UCSD-AML1 (cell line): ENCODE data around the gene USP40.
"Not testable (repeated sequence)": the region's sequence is repeated elsewhere in the genome, so short reads cannot be mapped to it uniquely, and the experiment has no call there.

ENCODE experiments used
- DNase-seq: peaks from one replicate; lab custom pipeline; 2025; ENCODE audit not compliant: unreplicated experiment; lab: John Stamatoyannopoulos, UW

USP40 gene, protein sequence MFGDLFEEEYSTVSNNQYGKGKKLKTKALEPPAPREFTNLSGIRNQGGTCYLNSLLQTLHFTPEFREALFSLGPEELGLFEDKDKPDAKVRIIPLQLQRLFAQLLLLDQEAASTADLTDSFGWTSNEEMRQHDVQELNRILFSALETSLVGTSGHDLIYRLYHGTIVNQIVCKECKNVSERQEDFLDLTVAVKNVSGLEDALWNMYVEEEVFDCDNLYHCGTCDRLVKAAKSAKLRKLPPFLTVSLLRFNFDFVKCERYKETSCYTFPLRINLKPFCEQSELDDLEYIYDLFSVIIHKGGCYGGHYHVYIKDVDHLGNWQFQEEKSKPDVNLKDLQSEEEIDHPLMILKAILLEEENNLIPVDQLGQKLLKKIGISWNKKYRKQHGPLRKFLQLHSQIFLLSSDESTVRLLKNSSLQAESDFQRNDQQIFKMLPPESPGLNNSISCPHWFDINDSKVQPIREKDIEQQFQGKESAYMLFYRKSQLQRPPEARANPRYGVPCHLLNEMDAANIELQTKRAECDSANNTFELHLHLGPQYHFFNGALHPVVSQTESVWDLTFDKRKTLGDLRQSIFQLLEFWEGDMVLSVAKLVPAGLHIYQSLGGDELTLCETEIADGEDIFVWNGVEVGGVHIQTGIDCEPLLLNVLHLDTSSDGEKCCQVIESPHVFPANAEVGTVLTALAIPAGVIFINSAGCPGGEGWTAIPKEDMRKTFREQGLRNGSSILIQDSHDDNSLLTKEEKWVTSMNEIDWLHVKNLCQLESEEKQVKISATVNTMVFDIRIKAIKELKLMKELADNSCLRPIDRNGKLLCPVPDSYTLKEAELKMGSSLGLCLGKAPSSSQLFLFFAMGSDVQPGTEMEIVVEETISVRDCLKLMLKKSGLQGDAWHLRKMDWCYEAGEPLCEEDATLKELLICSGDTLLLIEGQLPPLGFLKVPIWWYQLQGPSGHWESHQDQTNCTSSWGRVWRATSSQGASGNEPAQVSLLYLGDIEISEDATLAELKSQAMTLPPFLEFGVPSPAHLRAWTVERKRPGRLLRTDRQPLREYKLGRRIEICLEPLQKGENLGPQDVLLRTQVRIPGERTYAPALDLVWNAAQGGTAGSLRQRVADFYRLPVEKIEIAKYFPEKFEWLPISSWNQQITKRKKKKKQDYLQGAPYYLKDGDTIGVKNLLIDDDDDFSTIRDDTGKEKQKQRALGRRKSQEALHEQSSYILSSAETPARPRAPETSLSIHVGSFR

DNA sequence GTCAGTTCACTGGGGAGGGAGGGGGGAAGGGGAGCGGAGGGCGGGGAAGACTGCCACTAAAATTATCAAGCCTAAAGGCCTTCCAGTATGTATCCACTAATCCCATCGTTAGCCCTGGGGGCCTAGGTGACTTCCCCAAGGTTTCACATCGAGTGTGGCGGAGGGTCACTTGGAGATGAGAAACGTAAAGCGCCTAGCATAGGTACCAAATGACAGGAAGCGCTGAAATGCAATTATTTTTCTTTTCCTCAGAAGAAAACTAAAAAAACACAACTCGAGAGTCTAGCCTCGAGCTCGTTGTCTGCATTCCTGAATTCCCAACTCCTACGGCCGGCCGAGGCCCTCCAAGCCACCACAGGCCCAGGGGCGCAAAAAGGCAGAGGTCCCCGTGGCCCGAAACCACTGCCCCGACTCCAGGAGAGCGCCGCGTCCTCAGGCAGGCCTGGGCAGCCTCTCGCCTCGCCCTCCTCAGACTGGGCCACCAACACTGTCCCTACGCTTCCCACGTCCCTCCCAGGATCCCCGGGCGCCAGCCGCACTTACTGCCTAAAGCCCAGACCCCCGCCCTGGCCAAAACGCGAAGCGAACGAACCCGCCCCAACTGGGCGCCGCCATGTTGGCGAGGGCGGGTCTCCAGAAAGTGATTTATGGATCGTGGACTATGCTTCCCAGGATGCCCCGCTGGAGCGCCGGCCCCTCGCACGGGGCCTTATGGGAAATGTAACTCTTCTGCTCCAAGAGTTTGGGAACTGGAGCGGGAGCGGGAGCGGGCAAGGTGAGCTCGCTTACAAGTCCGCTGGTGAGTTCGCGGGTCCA is at the start of gene USP40:
TSS of gene USP40 (minus strand) at position 642 of the 816 bp plus-strand sequence. CDS start 1,228 bp downstream, outside the sequence.
- DNase-seq, result peak; percentile 84

DNA sequence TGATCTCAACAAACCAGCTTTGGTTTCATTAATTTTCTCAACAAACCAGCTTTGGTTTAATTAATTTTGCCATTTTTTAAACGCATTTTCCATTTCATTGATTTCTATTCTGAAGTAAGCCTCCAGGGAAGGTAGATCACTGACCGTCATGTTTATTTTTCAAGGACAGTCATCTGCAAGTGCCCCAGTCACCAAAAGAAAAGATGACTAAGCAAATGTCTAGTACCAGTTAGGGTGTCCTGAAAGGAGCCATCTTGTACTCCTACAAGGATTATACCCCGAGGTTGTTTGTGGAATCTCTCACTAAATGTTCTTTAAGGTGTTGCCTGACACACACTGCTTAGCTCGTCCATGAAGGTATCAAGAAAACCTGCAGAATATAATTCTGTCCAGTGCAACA is 44.7 kb upstream of the USP40 start:
- DNase-seq, result no peak

- DNase-seq, result no peak
These were observed 39.1 kb upstream of the USP40 start for GRCh38 chr2:233605680-233606079.

GRCh38 chr2:233604826-233605225 is 38.2 kb upstream of the USP40 start:
- no peak for DNase-seq

DNA sequence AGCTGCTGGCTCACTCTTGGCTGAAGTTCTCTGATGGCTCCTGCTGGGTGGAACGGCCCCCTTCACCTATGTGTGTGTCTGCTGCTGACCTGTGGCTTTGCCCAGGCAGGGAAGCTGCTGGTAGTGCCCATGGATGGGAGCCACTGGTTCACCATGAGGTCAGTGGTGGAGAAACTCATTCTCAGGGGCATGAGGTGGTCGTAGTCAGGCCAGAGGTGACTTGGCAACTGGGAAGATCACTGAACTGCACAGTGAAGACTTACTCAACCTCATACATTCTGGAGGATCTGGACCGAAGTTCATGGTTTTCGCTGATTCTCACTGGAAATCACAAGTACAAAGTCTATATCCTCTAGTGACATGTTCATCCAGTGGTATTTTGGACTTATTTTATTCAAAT is 36.9 kb upstream of the USP40 start:
- DNase-seq, result no peak

DNA sequence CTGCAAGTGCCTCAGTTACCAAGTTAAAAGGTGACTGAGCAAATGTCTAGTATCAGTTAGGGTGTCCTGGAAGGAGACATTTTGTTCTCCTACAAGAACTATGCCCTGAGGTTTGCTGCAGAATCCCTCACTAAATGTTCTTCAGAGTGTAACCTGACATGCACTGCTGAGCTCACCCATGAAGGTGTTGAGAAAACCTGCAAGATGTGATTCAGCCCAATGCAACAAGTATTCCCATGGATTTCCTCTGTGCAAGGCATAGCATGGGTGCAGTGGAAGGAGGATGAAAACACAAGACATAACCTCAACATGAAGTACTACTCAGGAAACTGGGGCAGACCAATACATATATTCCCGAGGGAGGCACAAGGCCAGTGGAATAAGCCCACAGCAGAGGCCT is 35.5 kb upstream of the USP40 start:
- no peak for DNase-seq

DNA sequence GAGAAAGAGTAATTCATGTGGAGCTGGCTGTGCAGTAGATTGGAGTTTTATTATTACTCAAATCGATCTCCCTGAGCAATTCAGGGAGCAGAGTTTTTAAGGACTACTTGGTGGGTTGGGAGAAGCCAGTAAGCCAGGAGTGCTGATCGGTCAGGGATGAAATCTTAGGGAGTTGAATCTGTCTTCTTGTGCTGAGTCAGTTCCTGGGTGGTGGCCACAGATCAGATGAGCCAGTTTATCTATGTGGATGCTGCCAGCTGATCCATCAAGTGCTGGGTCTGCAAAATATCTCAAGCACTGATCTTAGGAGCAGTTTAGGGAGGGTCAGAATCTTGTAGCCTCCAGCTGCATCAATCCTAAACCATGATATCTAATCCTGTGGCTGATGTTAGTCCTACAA is 33.8 kb upstream of the USP40 start:
- no peak for DNase-seq

GRCh38 chr2:233598952-233599351 is 32.4 kb upstream of the USP40 start:
- no peak for DNase-seq

DNA sequence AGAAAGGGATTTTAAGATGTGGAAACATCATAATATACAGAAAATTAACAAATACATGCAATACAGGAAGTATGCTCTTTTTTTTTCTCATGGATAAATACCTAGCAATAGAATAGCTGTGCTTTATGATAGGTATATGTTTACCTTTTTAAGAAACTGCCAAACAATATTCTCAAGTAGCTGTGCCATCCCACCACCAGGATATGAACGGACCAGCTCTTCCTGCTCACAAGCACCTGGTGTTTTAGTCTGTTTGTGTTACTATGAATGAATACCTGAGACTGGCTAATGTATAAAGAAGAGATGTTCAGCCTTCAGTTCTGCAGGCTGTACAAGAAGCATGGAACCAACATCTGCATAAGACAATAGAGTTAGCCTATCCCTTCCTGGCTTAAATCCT is 30.9 kb upstream of the USP40 start:
- DNase-seq, result no peak

DNA sequence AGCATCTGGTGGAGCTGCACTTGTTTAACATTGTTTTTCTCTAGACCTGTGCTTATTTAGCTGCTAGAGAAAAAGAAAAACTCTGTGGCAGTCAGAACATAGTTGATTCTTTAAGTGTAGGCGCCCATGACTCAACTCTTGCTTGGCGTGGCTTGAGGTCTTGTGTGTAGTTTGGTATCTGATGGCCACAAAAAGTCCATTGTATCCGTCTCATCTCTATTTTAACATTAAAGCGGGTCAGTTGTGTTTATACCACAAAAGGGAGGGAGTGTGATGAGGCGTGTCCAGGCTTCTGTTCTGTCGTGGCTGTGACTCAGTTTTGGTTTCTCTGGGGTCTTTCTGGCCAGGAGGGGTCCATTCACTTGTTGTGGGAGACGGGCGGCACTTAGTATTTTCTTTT is 26.6 kb upstream of the USP40 start:
- no peak for DNase-seq

GRCh38 chr2:233592706-233593105 is 26.1 kb upstream of the USP40 start:
- not testable (repeated sequence) for DNase-seq

- no peak for DNase-seq
These were observed 21.8 kb upstream of the USP40 start for GRCh38 chr2:233588400-233588799.

DNA sequence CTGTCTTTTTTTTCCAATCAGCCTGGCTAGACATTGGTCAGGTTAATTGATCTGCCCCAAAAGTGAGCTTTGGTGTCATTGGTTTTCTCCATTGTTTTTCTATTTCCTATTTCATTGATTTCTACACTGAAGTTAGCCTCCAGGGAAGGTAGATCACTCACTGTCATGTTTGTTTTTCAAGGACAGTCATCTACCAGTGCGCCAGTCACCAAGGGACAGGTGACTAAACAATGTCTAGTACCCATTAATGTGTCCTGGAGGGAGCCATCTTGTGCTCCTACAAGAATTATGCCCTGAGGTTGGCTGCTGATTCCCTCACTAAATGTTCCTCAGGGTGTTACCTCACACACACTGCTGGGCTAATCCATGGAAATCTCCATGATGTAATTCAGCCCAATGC is 17.6 kb upstream of the USP40 start:
- DNase-seq, result no peak

GRCh38 chr2:233583217-233583965 is 16.8 kb upstream of the USP40 start:
- DNase-seq, result not testable (repeated sequence)

GRCh38 chr2:233577341-233577740 is 10.8 kb upstream of the USP40 start:
- DNase-seq, result not testable (repeated sequence)

DNA sequence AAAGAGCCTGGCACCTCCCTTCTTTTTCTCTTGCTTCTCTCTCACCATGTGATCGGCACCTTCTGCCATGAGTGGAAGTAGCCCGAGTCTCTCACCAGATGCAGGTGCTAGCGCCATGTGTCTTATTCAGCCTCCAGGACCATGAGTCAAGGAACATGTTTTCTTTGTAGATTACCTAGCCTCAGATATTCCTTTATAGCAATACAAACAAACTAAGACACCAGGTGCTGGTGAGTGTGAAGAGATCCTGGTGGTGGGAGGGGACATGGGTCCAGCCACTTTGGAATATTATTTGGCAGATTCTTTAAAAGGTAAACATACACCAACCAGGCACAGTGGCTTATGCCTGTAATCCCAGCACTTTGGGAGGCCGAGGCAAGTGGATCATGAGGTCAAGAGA is 5.9 kb upstream of the USP40 start:
- DNase-seq, result no peak

DNA sequence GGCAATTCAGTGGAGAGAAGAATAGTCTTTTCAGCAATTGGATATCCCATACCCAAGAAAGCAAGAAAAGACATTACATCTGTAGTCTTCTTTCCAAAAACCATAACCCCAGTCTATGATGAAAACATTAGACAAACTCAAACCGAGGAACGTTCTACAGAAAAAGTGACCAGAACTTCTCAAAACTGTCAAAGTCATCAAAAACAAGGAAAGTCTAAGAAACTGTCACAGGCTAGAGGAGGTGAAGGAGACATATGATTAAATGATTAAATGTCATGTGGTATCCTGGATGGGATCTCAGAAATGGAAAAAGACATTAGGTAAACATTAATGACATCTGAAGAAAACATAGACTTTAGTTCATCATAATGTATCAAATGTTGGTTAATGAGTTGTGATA is 4.9 kb upstream of the USP40 start:
- DNase-seq, result no peak

DNA sequence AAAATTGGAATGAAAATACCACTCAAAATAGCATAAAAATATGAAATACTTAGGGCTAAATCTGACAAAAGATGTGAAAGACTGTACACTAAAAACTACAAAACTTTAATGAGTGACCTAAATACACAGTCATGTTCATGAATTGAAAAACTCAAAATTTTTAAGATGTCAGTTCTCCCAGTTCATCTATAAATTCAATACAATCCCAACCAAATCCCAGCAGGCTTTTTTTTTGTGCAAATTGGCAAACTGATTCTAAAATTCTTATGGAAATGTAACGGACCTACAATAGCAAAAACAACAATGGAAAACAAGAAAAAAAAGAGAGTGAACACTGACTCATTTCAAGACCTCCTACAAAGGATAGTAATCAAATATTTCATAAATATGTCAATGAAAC is 4.4 kb upstream of the USP40 start:
- DNase-seq, result no peak

DNA sequence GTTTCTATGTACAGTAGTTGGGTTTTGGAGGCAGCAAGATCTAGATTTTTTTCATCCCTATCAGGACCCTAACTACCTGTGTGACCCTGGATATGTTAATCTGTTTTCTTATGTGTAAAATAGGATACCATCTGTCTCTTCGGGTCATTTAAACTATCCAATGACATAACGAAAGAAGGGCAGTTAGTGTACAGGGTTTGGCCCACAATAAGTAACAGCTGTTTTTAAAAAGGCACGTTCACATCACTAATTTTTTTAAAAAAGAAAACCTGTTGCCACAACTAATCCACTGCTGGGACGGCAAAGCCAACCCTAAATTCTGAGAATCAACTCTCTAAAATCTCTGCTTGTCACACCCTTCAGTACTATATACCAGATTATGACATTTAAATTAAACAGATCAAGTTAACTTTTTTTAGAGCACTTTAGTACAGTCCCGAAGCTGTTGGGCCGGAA is 869 bp downstream of the USP40 start:
- no peak for DNase-seq
